8988T (cell line): ENCODE data around the gene NOD1.
"Not testable (repeated sequence)": the region's sequence is repeated elsewhere in the genome, so short reads cannot be mapped to it uniquely, and the experiment has no call there.

ENCODE experiments used
- DNase-seq: peaks from one replicate; pipeline ENCODE4 v3.0.0; 2011

Gene NOD1

DNA sequence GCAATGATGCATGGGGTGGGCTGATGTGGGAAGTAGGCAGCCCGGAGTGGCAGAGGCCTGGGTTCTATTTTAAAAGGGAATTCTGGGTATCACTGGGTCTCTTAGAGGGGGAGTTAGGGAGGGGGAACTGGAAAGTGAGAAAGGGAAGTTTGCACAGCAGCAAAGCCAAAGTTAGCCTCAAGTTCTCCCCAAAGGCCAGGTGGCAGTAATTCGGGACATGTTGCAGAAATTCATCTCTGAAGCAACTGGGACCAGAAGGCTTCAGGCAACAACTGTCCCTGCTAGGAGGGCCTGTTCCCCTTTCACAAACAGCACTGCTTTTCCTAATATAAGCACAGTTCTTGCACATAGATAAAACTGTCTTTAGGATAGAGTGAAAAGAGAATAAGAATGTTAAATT is 67.4 kb downstream of the NOD1 start:
- no peak for DNase-seq

DNA sequence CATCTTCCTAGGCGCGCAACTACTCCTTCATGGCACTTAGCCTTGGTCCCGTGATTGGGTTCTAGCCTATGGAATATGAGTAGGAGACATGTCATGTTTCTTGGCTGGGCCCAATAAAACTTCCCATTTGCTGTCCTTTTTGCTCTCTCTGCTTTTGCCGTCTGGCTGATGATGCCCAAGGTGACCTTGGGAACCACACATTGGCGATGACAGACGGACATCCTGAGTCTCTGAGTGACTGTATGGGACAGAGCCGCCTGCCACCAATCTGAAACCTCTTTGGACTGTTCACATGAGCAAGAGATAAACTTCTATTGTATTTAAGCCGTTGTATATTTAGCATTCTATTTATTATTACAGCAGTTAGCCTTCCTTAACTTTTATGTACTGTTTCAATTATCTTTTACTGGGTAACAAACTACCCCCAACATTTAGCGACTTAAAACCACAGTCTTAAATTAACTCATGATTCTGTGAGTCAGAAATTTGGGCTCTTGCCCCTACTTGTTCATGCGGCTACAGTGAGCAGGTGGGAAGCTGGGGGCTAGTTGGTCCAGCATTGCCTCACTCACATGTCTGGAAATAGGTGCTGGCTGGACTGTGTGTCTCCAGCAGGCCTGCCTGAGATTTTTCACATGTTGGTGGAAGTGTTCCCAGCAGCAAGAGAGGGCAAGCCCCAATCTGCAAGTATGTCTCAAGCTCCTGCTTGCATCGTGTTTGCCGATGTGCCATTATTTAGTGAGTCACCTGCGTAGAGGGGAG is 71.7 kb downstream of the NOD1 start:
- no peak for DNase-seq

DNA sequence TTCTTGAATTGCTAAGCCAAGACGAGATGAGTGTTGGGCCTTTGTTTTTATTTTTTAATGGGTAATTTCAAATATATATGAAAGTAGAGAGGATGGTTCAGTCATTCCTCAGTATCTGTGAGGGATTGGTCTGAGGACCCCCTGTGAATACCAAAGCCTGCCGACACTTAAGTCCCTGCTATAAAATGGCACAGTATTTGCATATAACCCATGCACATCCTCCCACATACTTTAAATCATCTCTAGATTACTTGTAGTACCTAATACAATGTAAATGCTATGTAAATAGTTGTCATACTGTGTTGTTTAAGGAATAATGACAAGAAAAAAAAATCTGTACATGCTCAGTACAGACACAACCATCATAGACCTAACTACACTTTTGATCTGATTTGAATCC is 73.4 kb downstream of the NOD1 start:
- no peak for DNase-seq

DNA sequence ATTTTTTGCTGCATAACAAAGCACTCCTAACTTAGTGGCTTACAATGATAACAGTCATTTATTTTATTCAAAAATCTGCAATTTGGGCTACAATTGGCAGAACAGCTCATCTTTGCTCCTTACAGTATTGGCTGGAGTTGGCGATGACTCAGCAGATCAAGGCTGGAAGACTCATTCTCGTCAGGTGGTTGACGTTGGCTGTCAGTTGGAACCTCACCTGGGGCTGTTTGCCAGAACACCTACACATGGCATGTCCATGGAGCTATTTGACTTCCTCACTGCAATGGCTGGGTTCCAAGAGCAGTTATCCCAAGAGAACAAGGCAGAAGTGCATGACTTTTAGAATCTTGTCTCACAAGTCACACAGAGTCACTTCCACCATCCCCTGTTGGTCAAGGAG is 75.1 kb downstream of the NOD1 start:
- DNase-seq = no peak

DNA sequence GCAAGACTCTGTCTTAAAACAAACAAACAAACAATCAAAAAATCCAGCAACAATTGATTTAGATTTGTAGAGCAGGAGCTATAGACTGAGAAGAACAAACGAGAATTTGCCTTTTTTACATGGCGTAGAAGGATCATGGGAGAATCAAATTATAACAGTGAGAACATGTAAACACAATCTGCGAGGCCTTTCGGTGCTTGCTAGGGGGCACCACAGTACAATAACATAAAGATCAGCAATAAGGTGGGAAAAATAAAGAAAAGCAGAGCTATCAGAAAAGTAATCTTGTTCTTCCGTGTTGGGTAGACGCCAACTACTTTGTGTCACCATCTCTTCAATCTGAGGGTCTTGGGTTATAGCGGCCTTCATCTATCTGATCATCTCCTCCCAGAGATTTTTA is 82.2 kb downstream of the NOD1 start:
- no peak for DNase-seq

DNA sequence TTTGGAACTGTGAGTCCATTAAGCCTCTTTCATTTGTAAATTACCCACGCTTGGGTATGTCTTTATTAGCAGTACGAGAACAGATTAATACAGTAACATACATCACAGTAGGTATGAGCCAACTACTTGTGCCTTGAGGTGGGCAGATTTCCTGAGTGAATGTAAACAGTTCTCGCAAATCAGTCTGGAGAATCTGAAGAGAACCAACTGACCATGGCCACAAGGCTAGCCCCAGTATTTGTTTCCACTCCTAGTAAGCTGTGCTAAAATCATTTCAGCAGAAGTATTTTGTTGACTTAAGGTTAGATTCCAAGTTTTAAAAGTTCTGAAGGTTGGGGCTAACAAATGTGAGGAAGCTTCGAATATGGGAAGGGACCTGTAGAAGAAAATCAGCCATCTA is 82.9 kb downstream of the NOD1 start:
- DNase-seq = no peak

DNA sequence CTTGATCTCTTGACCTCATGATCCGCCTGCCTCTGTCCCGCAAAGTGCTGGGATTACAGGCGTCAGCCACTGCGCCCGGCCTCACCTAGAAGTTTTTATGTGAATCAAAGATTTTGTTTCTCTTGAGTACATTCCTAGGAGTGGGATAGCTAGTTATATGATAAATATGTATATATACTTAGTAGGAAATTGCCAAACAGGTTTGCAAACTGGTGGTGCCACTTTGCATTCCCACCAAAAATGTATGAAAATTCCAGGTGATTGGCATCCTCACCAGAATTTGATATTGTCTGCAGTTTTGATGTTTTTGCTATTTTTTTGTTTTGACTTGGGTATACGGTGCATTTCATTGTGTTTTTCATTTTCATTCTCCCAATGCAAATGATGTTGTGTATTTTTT is 86.8 kb downstream of the NOD1 start:
- DNase-seq = no peak

DNA sequence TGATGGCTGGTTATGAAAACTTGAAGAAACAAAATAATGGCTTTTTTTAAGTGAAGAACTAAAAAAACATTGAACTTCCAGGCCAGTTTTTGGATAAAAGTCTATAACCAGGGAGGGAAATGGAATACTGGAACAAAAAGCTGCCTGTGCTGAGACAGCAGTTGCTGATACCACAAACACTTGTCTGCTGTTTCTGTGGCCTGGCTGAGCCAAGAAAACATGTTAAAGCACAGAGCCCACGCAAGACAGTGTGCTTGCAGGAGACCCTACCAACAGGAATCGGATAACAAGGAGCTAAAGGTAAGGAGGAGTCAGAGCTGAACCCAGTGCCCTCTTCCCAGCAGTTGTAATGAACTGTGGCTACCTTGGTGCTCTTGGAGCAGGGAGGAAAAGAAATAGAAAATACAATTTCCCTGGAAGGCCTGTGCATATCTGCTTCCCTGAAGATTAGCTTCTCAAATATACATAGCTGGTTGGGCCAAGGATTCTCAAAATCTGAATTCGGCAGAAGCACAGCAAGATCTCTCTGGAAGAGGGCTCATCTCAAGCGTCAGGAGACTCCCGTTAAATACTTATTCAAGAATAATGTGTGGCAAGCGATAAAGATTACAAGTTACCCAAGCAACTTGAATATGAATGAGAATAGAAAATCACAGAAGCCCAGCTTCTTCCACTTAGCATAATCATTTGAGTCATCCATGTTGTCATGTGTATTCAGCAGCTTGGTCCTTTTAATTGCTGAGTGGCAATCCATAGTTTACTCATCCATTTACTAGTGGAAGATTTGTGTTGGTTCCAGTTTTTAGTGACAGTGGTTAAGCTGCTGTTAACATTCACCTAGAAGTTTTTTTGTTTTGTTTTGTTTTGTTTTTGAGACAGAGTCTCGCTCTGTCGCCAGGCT is 87.6 kb downstream of the NOD1 start:
- DNase-seq = no peak

DNA sequence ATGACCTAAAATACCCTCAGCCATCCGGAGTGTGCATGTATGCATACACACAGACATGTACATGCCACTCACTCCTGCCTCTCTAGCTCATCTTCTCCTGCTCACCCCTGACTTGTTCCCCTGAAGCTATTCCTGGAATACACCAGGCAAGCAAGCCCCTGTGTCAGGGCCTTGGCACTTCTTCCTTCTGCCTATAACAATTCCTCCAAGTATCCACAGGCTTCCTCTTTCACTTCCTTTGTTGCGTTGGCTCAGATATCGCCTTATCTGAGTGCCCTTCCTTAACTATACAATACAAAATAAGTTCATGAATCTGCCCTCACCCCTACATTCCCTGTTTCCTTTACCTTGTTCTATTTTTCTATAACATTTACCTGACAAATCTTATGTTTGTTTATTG is 88.8 kb downstream of the NOD1 start:
- DNase-seq = no peak

DNA sequence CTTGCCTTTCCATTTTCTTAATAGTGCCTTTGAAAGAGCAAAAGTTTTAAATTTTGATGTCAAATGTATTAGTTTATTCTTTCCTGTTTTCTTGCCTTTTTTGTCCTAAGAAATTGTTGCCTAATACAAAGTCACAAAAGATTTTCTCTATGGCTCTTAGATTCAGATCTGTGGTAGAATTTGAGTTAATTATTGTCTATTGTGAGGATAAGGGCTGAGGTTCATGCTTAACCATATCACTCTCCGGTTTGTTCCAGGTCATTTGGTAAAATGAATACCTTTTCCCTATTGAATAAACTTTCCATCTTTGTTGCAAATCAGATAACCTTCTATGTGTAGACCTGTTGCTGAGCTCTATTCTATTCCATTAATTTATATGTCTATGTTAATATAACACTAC is 96.0 kb downstream of the NOD1 start:
- DNase-seq = no peak

DNA sequence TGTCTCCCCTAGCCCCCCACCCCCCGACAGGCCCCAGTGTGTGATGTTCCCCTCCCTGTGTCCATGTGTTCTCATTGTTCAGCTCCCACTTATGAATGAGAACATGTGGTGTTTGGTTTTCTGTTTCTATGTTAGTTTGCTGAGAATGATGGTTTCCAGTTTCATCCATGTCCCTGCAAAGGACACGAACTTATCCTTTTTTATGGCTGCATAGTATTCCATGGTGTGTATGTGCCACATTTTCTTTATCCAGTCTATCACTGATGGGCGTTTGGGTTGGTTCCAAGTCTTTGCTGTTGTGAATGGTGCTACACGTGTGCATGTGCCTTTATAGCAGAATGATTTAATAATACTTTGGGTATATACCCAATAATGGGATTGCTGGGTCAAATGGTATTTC is 97.8 kb downstream of the NOD1 start:
- not testable (repeated sequence) for DNase-seq

DNA sequence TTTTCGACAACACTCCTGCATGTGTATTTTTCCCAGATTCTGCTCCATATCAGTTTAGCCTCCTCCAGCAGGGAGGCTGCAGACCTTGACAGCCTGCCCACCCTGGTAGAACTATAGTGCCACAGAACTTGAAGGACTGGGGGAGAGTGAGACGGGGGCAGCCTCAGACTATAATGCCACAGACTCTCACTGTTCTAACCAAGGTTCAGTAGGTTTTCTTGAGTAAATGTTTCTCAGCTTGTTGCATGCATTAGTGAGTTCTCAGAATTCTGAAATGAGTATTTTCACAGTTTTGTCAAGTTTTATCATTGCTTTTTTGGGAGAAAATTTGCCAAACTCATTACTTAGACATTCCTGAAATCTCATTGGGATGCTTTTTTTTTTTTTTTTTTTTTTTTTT is 98.3 kb downstream of the NOD1 start:
- DNase-seq = no peak

DNA sequence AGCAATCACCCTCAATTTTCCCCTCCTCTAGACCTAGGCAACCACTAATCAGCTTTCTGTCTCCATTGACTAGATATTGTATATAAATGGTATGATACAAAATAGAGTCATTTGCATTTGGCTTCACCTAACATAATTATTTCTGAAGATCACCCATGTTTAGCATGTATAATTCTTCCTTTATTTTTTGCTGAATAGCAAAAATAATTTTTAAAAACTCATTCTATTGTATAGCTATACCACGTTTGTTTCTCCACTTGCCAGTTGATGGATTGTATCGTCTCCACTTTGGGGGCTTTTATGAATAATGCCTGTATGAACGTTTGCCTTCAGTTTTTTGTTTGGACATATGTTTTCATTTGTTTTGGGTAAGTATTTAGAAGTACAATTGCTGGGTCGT is 98.8 kb downstream of the NOD1 start:
- no peak for DNase-seq

DNA sequence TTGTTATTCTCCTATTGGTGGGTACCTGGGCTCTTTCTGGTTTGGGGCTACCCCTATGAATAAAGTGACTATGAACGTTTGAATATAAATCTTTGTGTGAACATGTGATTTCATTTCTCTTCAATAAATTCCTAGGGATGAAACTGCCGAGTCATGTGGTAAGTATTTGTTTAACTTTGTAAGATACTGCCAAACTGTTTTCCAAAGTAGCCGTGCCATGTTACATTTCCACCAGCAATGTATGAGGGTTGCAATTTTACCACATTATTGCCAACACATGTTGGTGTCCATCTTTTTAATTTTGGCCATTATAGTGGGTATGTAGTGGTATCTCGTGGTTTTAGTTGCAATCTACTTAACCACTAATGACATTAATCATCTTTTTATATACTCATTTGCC is 99.5 kb downstream of the NOD1 start:
- no peak for DNase-seq

DNA sequence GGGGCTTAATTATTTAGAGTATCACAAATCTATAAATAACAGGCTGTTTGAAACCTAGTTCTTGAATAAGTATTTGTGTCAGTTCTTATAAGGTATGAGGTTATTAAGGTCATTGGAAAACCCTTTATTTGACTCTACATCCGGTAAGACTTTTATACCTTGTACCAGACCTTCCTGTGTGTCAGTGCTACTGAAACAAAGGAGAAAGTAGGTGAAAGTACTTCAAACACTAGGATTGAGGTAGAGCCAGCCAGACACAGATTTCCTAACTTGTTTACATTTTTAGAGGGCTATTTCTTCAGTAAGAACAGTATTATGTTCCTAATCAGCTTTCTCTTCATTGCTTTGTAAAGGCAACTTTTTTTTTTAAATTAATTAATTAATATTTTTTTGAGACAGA is 100.3 kb downstream of the NOD1 start:
- no peak for DNase-seq
